HepG2 (cell line): ENCODE results near the gene KIF1C. TPM values are rescaled to one million over a fixed set of nuclear protein-coding genes. Genes with fewer than 3 reads are reported as not detected.
A peak's percentile ranks its signal among the peaks of the same experiment; 100 is the strongest.

Experiments used
- ATAC-seq: fragments of 200-7000 bp; cut with Tn5 transposase; 3 replicates; pipeline ENCODE4 v1.9.1; 2020; ENCODE audit warnings: mild to moderate bottlenecking, moderate library complexity
- BruUV-seq: library from RNA; stranded (reverse); fragments of 400-500 nt; replicated peaks from 2 replicates; lab custom pipeline; 2021; lab: Mats Ljungman, UMichigan
- CTCF ChIA-PET: fragments of 300-600 bp; formaldehyde crosslinking; extraction: SDS; loops from one replicate; lab custom pipeline; 2021; ENCODE audit warnings: low total read pairs, inconsistent platforms, low intra/inter-chr PET ratio; lab: Yijun Ruan, JAX
- POLR2A ChIA-PET: fragments of 350-600 bp; sonication (Branson Sonifier 250); formaldehyde crosslinking; loops from one replicate; lab custom pipeline; 2020; ENCODE audit warnings: antibody characterized with exemption, inconsistent platforms; lab: Yijun Ruan, JAX
- DNase-seq: peaks from one replicate; pipeline ENCODE4 v3.0.0-alpha.2; 2015; ENCODE audit warnings: low spot score
- FAIRE-seq: peaks from 3 replicates; lab custom pipeline; 2011; peaks lifted over from hg19 to GRCh38; lab: Jason Lieb, UNC
- H2AFZ ChIP-seq: one replicate; pipeline ENCODE4 v1.6.1; 2011; ENCODE audit warnings: low read length, inconsistent platforms
- H3K27ac ChIP-seq: fragments of 300-600 bp; 3 replicates; pipeline ENCODE4 v1.8.0; 2011; ENCODE audit warnings: mixed run types, mild to moderate bottlenecking, mixed read lengths, low read length, inconsistent platforms; ENCODE audit not compliant: insufficient read depth; ENCODE audit errors: extremely low read length
- H3K27me3 ChIP-seq, 2 experiments: fragments of 200-600 bp in 1 of 2; 2 replicates in 1 of 2; 3 replicates in 1 of 2; pipeline versions ENCODE4 v1.6.0 to v1.8.0; 2011; ENCODE audit warnings: low read length in 2 of 2, mild to moderate bottlenecking in 2 of 2, moderate library complexity in 2 of 2, inconsistent platforms in 1 of 2; ENCODE audit not compliant: insufficient read depth in 2 of 2, control insufficient read depth in 1 of 2
- H3K36me3 ChIP-seq, 2 experiments: fragments of 200-600 bp in 1 of 2; replicated peaks in 1 of 2; 2 replicates in 1 of 2; 3 replicates in 1 of 2; pipeline versions ENCODE4 v1.5.1 to v1.8.0; 2011; ENCODE audit warnings: low read length in 2 of 2, inconsistent platforms in 1 of 2; ENCODE audit not compliant: insufficient read depth in 2 of 2, control insufficient read depth in 1 of 2
- H3K4me1 ChIP-seq: 2 replicates; pipeline ENCODE4 v1.5.1; 2012; ENCODE audit warnings: low read length, inconsistent platforms; ENCODE audit not compliant: insufficient read depth
- H3K4me2 ChIP-seq: 2 replicates; pipeline ENCODE4 v1.6.0; 2011; ENCODE audit warnings: low read depth, low read length, inconsistent platforms
- H3K4me3 ChIP-seq, 3 experiments: fragments of 200-600 bp in 1 of 3; sonication (generic), shearing (Covaris generic) in 1 of 3; replicated peaks in 1 of 3; 2 replicates each; pipeline ENCODE4 v1.5.1; 2011 to 2016; ENCODE audit warnings: low read length in 3 of 3, inconsistent platforms in 2 of 3, low read depth in 2 of 3, mild to moderate bottlenecking in 2 of 3, control low read depth in 1 of 3, mixed read lengths in 1 of 3; ENCODE audit not compliant: insufficient read depth in 1 of 3
- H3K79me2 ChIP-seq: one replicate; pipeline ENCODE4 v1.6.1; 2011; ENCODE audit warnings: low read length, inconsistent platforms; ENCODE audit not compliant: insufficient read depth
- H3K9ac ChIP-seq: 2 replicates; pipeline ENCODE4 v1.6.0; 2011; ENCODE audit warnings: mild to moderate bottlenecking, low read depth, low read length, inconsistent platforms; ENCODE audit not compliant: insufficient read depth
- H3K9me3 ChIP-seq: 2 replicates; pipeline ENCODE4 v1.5.1; 2012; ENCODE audit warnings: mild to moderate bottlenecking, low read length
- H4K20me1 ChIP-seq: 2 replicates; pipeline ENCODE4 v1.6.0; 2011; ENCODE audit warnings: inconsistent platforms, mild to moderate bottlenecking, low read length, moderate library complexity; ENCODE audit not compliant: insufficient read depth
- ATF2 ChIP-seq: sonication (generic); formaldehyde crosslinking; IDR thresholded peaks from 2 replicates; pipeline ENCODE4 v1.4.0; 2020; ENCODE audit warnings: missing genetic modification reagents
- GATAD2A ChIP-seq: IDR thresholded peaks from 2 replicates; pipeline ENCODE4 v1.6.1; 2016
- MATR3 ChIP-seq: sonication (generic); formaldehyde crosslinking; IDR thresholded peaks from 2 replicates; pipeline ENCODE4 v1.4.0; 2020; ENCODE audit warnings: missing genetic modification reagents
- MAZ ChIP-seq, 2 experiments: sonication (generic) in 1 of 2; formaldehyde crosslinking in 1 of 2; IDR thresholded peaks; 2 replicates each; pipeline versions ENCODE4 v1.5.0 to v1.6.1; 2012 to 2020; ENCODE audit warnings: low read depth in 2 of 2, mild to moderate bottlenecking in 2 of 2, borderline replicate concordance in 1 of 2, improper control_type of control experiment in 1 of 2, low read length in 1 of 2, missing genetic modification reagents in 1 of 2, moderate library complexity in 1 of 2
- RFX1 ChIP-seq: fragments of 450-650 bp; IDR thresholded peaks from 2 replicates; pipeline ENCODE4 v1.6.1; 2017
- SAP130 ChIP-seq: IDR thresholded peaks from 2 replicates; pipeline ENCODE4 v1.6.1; 2016; ENCODE audit warnings: low read depth
- SMC3 ChIP-seq: IDR thresholded peaks from 2 replicates; pipeline ENCODE4 v1.6.1; 2011; ENCODE audit warnings: low read length, improper control_type of control experiment
- STAG1 ChIP-seq: sonication (generic); formaldehyde crosslinking; IDR thresholded peaks from 2 replicates; pipeline ENCODE4 v1.4.0; 2020; ENCODE audit warnings: missing genetic modification reagents
- TBX2 ChIP-seq: sonication (generic); formaldehyde crosslinking; IDR thresholded peaks from 2 replicates; pipeline ENCODE4 v1.5.0; 2020; ENCODE audit warnings: missing genetic modification reagents, mild to moderate bottlenecking, borderline replicate concordance
- THAP11 ChIP-seq: IDR thresholded peaks from 2 replicates; pipeline ENCODE4 v1.6.1; 2016; ENCODE audit warnings: missing biosample characterization, missing genetic modification reagents
- ZNF121 ChIP-seq: sonication (generic); formaldehyde crosslinking; IDR thresholded peaks from 2 replicates; pipeline ENCODE4 v1.5.0; 2020; ENCODE audit warnings: mild to moderate bottlenecking, missing genetic modification reagents
- ZNF136 ChIP-seq: sonication (generic); formaldehyde crosslinking; IDR thresholded peaks from 2 replicates; pipeline ENCODE4 v1.8.1; 2022; ENCODE audit warnings: low read depth, mild to moderate bottlenecking, moderate library complexity, missing genetic modification reagents
- ZNF337 ChIP-seq: sonication (generic); formaldehyde crosslinking; IDR thresholded peaks from 2 replicates; pipeline ENCODE4 v1.5.1; 2020; ENCODE audit warnings: missing genetic modification reagents, low read depth, mild to moderate bottlenecking, borderline replicate concordance
- ZNF446 ChIP-seq: sonication (generic); formaldehyde crosslinking; IDR thresholded peaks from 2 replicates; pipeline ENCODE4 v1.5.0; 2020; ENCODE audit warnings: mild to moderate bottlenecking, missing genetic modification reagents
- ZNF619 ChIP-seq: sonication (generic); formaldehyde crosslinking; IDR thresholded peaks from 2 replicates; pipeline ENCODE4 v1.4.0; 2020; ENCODE audit warnings: mild to moderate bottlenecking, missing genetic modification reagents
- ZNF740 ChIP-seq: sonication (generic); formaldehyde crosslinking; IDR thresholded peaks from 2 replicates; pipeline ENCODE4 v1.4.0; 2020; ENCODE audit warnings: missing genetic modification reagents
- ZNF891 ChIP-seq: sonication (generic); formaldehyde crosslinking; IDR thresholded peaks from 2 replicates; pipeline ENCODE4 v1.5.0; 2020; ENCODE audit warnings: mild to moderate bottlenecking, missing genetic modification reagents
- WGBS: methylation state at CpG from one replicate; pipeline ENCODE4 v1.1.6; 2017; ENCODE audit warnings: low lambda C conversion rate; 5-methylcytosine and 5-hydroxymethylcytosine counted together
- in situ Hi-C: cut with HindIII; loops from 2 replicates; pipeline ENCODE4 v1.10.0; 2017; ENCODE audit warnings: low pct_unique_long_range_greater_than_20kb; ENCODE audit not compliant: extremely low pct_ligation_motif_present
- intact Hi-C: fragments of 100-400 bp; cut with micrococcal nuclease; formaldehyde crosslinking; loops from one replicate; pipeline ENCODE4 v1.10.0; 2022; ENCODE audit not compliant: unreplicated experiment
- polyA plus RNA-seq, 8 experiments: library from polyadenylated mRNA; depleted of rRNA in 3 of 8; stranded (reverse) in 7 of 8; unstranded in 1 of 8; fragments of >200 nt; fragmentation: Illumina TruSeq in 4 of 8; extraction: Trizol in 4 of 8; gene quantifications; 2 replicates each; pipeline versions ENCODE4 v1.2.1 to v1.2.3, GENCODE V29; 2011 to 2016; ENCODE audit warnings: low read depth in 4 of 8, missing spikeins in 1 of 8, mixed read lengths in 1 of 8; ENCODE audit not compliant: insufficient read depth in 1 of 8
- total RNA-seq, 5 experiments: library from RNA; depleted of rRNA; stranded (reverse); fragments of >200 nt; fragmentation: Illumina TruSeq; extraction: Trizol; gene quantifications; 2 replicates each; pipeline ENCODE4 v1.2.3, GENCODE V29; 2016; ENCODE audit warnings: low read depth in 1 of 5
- TF ChIP-seq, protein P1 (sequence below): sonication (generic); formaldehyde crosslinking; IDR thresholded peaks from 2 replicates; pipeline ENCODE4 v1.4.0; 2020; ENCODE audit warnings: missing genetic modification reagents
- TF ChIP-seq, protein P2 (sequence below): IDR thresholded peaks from 2 replicates; pipeline ENCODE4 v1.6.1; 2016; ENCODE audit warnings: missing compliant biosample characterization, missing genetic modification reagents, borderline replicate concordance
- TF ChIP-seq, protein P3 (sequence below): IDR thresholded peaks from 2 replicates; pipeline ENCODE4 v1.6.1; 2012; ENCODE audit warnings: inconsistent platforms

The KIF1C gene
- total and polyA plus RNA-seq, 2 of the 13 experiments (the other 11 are each of a cell fraction or from before 2014, with no cell fraction given) = 70.0 to 104 TPM

DNA sequence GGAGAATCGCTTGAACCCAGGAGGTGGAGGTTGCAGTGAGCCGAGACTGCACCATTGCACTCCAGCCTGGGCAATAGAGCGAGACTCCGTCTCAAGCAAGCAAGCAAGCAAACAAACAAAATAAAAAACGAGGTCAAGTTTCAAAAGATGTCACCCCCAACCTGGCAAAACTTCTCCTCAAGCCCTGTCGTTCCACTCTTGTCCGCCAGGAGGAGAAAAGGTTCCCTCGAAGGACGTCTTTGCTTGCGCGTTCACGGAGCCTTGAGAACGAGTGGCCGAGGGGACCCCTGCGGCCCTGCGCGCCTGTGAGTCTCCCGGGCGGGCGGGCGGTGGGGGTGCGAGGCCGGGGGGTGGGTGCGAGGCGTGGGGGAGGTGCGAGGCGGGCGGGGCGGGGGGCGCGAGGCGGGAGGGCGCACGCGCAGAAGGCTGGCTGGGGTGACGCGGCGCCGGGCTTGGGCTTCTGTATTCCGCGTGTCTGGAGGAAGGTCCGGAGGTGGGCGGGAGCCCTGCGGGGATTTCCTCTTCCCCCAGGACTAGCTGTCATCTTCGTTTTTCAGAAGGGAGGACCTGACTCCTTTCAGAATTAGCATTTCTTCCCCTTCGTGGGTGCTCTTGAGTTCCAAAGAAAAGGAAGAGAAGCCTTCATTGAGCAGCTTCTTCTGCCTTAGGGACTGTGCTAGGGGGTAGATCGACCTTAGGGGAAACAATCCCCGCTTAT is 33.8 kb downstream of the KIF1C start:
- FAIRE-seq = peak; percentile 86
- H3K27ac ChIP-seq = no peak overlapping the region
- TF ChIP-seq SAP130 (CRISPR knock-in tag) (peak; percentile 33; the same call in 1 of the 2 replicates), ZNF136 (0 out of 2 replicates have a peak, but pooled peaks have one; percentile 42), ZNF337 (no peak), GATAD2A (CRISPR knock-in tag) (0 out of 2 replicates have a peak, but pooled peaks have one; percentile 21), ZNF740 (CRISPR knock-in tag) (peak; percentile 35; the same call in 1 of the 2 replicates), RFX1 (no peak), ZNF619 (CRISPR knock-in tag) (no peak), MATR3 (CRISPR knock-in tag) (no peak), ZNF121 (CRISPR knock-in tag) (peak; percentile 87), TBX2 (CRISPR knock-in tag) (peak; percentile 38; the same call in 1 of the 2 replicates), ATF2 (CRISPR knock-in tag) (peak; percentile 18; the same call in 1 of the 2 replicates), MAZ (IDR thresholded peaks at IDR 0.05; ENCODE audit: borderline replicate concordance, low read depth, low read length) (no peak), MAZ (CRISPR knock-in tag; IDR thresholded peaks at IDR 0.05; ENCODE audit: low read depth) (0 out of 2 replicates have a peak, but pooled peaks have one; percentile 56), STAG1 (CRISPR knock-in tag) (peak; percentile 38; the same call in 1 of the 2 replicates), THAP11 (CRISPR knock-in tag) (no peak), SMC3 (peak; percentile 65), ZNF891 (0 out of 2 replicates have a peak, but pooled peaks have one; percentile 47), ZNF446 (CRISPR knock-in tag) (no peak)
- TF ChIP-seq, protein P1, sequence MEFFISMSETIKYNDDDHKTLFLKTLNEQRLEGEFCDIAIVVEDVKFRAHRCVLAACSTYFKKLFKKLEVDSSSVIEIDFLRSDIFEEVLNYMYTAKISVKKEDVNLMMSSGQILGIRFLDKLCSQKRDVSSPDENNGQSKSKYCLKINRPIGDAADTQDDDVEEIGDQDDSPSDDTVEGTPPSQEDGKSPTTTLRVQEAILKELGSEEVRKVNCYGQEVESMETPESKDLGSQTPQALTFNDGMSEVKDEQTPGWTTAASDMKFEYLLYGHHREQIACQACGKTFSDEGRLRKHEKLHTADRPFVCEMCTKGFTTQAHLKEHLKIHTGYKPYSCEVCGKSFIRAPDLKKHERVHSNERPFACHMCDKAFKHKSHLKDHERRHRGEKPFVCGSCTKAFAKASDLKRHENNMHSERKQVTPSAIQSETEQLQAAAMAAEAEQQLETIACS (CRISPR knock-in tag) = peak; percentile 69
- TF ChIP-seq, protein P2, sequence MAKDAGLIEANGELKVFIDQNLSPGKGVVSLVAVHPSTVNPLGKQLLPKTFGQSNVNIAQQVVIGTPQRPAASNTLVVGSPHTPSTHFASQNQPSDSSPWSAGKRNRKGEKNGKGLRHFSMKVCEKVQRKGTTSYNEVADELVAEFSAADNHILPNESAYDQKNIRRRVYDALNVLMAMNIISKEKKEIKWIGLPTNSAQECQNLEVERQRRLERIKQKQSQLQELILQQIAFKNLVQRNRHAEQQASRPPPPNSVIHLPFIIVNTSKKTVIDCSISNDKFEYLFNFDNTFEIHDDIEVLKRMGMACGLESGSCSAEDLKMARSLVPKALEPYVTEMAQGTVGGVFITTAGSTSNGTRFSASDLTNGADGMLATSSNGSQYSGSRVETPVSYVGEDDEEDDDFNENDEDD = peak; percentile 59; the same call in 1 of the 2 replicates
- TF ChIP-seq, protein P3, sequence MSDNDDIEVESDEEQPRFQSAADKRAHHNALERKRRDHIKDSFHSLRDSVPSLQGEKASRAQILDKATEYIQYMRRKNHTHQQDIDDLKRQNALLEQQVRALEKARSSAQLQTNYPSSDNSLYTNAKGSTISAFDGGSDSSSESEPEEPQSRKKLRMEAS = peak; percentile 83

More for the DNA sequence above, 33.8 kb downstream of the KIF1C start:
- no peak overlapping the region for H3K9ac ChIP-seq
- H3K4me2 ChIP-seq = peak overlapping the region; percentile 64
- POLR2A ChIA-PET = interaction anchor here (0.6 to 2.0 kb wide), 2 partner anchors 33 to 34 kb away, joined by 3 to 7 read pairs; partner anchors contain the start of genes INCA1 and KIF1C
- H3K4me1 ChIP-seq = peaks cover 25% of the 10 kb centered on the region
- DNase-seq (peak; percentile 50), ATAC-seq (peak; percentile 28)
- peak overlapping the region in 2 of 3 experiments; percentile 15 to 28; a peak in 2 of 6 replicates for H3K4me3 ChIP-seq
- in situ Hi-C loops = no loop called here
- H3K9me3 ChIP-seq = no peaks in the 10 kb centered on the region
- intact Hi-C loops = loop anchor here (2.0 kb wide), 1 partner anchor 31 kb away; no protein-coding TSS in a partner anchor
- CTCF ChIA-PET = interaction anchor here (1.0 kb wide), 1 partner anchor 31 kb away, joined by 5 read pairs; no protein-coding TSS in a partner anchor
- H3K79me2 ChIP-seq = no peaks in the 10 kb centered on the region
- 8% methylated on average over 25 of the region's 48 CpGs for WGBS
- H3K36me3 ChIP-seq = no peaks in the 10 kb centered on the region
- H2AFZ ChIP-seq = peak overlapping the region; percentile 72
- H4K20me1 ChIP-seq = no peaks in the 10 kb centered on the region
- no TSS peak for BruUV-seq
- H3K27me3 ChIP-seq = peaks cover 2 to 23% of the 10 kb centered on the region in 2 experiments; a peak in 3 of 5 replicates
